M059J (cell line): ENCODE measurements around the gene LGR5. TPM values are rescaled to one million over a fixed set of nuclear protein-coding genes. Genes with fewer than 3 reads are reported as not detected.

Experiments
- DNase-seq: peaks from one replicate; pipeline ENCODE4 v3.0.0-alpha.2; 2012; ENCODE audit warnings: low read depth
- total RNA-seq: library from RNA; depleted of rRNA; stranded (reverse); fragments of >200 nt; shearing (Covaris generic); gene quantifications from 2 replicates; pipeline ENCODE4 v1.2.3, GENCODE V29; 2014

The LGR5 gene
- total RNA-seq, 1 experiment from 2014 or later, result 0.49 TPM

DNA sequence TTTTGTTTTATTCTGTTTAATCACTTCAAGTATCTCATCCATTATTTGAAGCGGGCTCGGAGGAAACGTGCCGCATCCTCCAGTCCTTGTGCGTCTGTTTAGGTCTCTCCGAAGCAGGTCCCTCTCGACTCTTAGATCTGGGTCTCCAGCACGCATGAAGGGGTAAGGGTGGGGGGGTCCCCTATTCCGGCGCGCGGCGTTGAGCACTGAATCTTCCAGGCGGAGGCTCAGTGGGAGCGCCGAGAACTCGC, 311 bp upstream of the LGR5 start:
- no peak for DNase-seq

GRCh38 chr12:71440345-71440762, 756 bp downstream of the LGR5 start:
- DNase-seq, result peak; percentile 5

- DNase-seq, result no peak
Observed at GRCh38 chr12:71440763-71441748, 1.5 kb downstream of the LGR5 start.

DNA sequence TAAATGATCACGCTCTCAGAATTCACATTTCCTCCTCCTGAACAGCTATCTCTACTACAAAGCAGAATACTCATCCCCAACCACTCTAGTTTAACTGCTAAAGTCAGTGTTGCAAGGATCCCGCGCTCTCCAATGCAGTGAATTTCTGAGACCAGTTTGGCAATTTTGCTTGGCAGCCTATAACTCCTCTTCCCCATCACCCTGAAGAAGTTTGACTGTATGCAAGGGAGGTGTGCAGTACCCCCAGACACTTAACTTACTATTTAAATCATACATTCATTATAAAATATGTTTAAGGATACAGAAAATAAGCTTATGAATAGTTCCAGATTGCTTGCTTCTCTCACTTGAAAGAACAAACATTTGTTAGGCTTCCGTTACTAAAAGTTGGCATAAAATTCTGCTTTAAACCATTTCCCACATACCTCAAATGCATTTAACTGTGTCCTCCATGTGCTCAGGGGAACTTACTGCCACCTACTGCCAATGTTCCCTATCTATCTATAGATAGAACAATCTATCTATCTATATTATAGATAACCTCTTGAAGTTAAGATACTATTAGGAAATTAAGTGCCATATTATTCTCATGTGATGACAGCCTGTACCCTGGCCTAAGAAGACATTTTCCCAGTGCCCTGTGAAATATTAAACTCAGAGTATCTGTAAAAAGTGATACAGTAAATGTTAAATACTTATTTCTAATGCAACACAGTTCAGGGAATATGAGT, 2.4 kb downstream of the LGR5 start:
- no peak for DNase-seq

DNA sequence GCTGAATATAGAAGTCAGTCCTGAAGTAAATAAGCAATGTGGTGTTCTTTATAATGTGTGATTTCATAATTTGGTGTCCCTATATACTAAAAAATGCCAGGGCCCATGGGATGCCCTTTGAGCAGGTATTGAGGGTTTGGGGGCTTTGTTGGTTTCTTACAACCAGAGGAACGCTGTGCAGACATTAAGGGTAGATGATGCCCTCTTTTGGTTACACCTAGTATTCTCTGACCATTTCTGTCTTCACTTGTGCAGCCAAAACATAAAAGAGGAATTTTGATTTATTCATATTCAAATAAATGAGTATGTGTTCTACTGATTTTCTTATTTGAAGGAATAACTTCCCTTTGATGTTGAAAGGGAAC, 3.0 kb downstream of the LGR5 start:
- DNase-seq, result no peak

- no peak for DNase-seq
Observed at GRCh38 chr12:71445071-71445470, 5.5 kb downstream of the LGR5 start.

GRCh38 chr12:71447691-71448132, 8.1 kb downstream of the LGR5 start:
- no peak for DNase-seq

DNA sequence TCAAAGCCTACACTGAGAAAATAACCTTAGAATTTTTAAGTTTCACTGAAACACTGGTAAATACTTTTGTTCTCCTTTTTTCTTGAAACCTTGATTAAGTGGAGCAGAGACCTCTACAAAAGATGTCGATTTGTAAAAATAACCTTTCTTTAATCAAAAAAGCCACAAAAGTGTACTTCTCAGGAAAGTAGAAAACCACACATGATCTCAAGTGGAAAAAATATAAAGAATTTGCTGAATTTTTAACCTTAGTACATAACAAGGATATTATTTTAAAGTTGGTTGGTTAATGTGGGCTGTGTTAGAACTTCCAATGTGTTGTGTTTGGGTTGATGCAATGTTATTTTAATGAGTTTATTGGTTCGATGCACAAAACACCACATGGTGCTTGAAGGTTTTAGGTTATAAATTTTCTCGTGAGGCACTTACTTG, 8.6 kb downstream of the LGR5 start:
- peak; percentile 21 for DNase-seq

DNA sequence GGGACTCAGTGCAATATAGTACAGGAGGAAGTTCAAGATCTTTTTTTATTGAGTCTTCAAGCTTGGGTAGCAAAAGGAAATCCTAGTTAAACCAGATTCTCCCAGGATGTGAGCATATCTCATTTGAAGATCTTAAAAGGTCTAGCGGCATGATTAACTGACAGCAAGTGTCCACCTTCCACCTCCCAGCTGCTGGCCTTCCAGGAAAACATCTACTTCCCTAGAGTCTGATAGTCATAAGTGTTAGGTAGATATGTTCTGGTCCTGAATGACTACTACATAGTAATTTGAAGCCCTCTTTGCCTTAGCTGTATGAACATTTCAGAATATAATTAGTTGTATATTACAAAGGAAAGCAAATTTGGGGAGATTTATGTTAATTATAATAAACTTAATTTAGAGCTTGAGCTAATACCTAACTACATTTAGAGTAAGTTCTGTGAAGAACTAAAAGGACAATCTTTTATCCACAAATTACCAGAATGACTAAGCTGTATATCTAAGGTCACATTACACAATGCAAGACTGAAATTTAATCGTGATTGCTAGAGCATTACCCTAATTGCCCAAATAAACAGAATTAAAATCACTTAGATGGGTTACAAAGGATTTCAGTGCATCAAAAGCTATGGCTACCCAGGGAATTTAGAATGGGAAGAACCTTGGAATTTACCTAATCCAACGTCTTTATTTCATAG, 9.9 kb downstream of the LGR5 start:
- DNase-seq, result no peak

- DNase-seq, result no peak
Observed at GRCh38 chr12:71452006-71452405, 12.4 kb downstream of the LGR5 start.

- DNase-seq, result no peak
Observed at GRCh38 chr12:71455028-71455737, 15.6 kb downstream of the LGR5 start.

- DNase-seq, result no peak
Observed at GRCh38 chr12:71456316-71456715, 16.7 kb downstream of the LGR5 start.

DNA sequence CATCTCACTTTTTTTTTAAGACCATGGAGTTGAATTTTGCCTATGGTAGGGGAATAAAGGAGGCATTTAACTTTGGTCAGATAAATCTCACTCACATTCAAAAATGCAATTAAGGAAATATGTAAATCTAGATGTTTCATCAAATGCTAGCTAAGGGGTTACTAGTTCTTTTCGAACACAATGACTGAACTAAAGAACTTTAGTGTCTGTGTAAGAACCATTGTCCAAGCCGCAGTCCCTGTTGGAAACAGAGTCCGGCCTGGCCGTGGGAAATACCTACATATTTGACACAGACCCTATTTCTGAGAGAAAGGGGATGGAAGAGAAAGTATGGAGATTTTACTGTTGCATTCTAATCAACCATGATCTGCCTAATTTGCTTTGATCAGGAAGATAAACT, 17.4 kb downstream of the LGR5 start:
- DNase-seq, result no peak

DNA sequence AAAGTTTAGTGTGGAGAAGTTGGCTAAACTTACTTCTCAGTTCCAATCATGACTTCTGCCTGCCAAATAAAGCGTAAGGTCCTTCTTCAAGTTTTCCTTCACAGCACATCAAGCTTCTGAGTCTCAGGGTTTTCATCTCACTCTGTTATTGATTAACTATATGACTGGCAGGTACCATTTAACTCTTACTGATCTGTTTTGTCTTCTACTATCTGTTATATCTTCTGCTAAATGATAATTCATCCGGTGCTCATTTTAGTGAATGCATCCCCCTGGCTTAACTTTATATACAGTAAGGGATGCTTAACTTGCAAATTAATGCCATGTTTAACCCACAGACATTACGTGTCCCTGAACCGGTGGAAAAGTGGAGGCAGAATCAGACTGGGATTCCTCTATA, 20.7 kb downstream of the LGR5 start:
- no peak for DNase-seq

- DNase-seq, result no peak
Observed at GRCh38 chr12:71460850-71461609, 21.4 kb downstream of the LGR5 start.

- no peak for DNase-seq
Observed at GRCh38 chr12:71461787-71462328, 22.3 kb downstream of the LGR5 start.

DNA sequence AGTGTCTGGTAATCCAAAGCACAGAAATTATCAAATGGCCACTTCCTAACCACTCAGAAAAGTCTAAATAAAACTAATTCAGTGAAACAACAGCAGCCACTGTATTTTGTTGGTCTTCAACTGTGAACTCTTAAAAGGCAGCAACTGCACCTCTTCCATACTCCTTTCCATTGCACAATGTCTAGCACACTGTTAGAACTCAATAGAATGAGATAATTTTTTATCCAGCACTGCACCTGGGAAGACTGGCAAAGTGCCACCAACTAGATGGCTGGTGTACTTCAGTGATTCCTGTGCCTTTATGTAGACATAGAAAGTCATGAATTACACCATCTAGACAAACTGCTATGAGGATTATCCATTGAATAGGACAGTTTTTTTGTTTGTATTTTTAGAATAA, 26.2 kb downstream of the LGR5 start:
- no peak for DNase-seq

DNA sequence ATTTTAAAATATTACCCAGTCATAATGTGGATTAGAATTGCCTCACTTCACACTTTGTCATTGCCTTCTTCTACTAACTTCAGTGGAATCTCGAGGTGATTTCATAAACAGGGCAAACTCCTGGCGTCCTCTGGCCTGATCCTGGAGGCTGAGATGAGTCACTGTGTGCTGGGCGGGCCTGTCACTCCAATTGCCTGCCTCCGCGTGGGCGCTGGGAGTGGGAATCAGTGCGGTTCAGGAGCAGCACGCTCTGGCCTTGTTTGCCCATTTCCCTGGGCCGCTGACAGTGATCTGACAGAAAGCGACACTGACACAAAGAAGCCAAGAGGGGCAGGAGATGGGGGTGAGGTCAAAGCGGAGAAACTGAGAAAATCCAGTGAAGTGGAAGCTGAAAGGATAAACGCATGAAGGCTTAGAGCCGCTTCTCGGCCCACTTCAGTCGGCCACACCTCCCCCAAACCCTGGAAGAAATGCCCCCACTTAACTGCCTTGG, 29.7 kb downstream of the LGR5 start:
- peak; percentile 45 for DNase-seq

DNA sequence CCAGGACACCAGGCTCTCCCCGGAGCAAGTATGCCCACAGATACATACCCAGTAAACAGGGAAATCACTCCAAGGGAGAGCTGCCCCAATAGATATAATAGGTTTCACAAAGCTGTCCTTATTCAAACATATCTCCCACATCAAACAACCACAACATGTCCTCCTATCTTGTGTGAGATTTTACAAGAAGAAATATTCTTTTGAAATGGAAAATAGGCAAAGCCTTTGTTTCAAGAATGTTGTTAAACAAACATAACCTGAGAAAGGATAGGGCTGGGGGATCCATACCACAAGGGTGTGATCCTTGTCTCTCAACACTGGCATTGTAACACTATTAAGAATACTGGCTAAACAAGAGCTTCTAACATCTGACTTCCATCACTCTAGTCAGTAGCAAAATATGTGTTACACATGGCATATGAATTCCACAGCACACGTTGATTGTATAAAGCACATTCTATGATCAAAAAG, 32.9 kb downstream of the LGR5 start:
- DNase-seq, result no peak

DNA sequence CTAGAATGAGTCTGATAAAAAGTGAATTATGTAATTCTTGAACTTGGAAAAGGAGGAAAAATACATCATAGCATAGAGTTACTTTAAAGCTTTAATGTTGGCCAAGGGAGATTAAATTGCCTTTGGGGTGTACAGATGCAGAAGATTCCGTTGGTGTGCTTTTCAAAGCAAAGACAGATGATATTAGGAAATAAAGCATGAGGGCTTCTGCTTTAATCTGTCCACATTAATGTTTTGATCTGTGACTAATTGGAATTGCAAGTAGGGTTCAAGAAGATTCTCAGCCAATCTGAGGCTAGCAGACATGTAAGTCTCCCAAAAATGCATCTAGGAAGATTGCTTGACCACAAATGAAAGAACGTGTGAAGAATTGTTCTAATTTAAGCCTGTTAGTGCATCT, 35.2 kb downstream of the LGR5 start:
- DNase-seq, result no peak

- peak; percentile 25 for DNase-seq
Observed at GRCh38 chr12:71475280-71475679, 35.7 kb downstream of the LGR5 start.
